K562 (cell line): Measurements from ENCODE around the gene ELOVL5. TPM values are rescaled to one million over a fixed set of nuclear protein-coding genes. Genes with fewer than 3 reads are reported as not detected.
A peak's percentile ranks its signal among the peaks of the same experiment; 100 is the strongest.

ENCODE experiments used
- ATAC-seq: fragments of 200-7000 bp; cut with Tn5 transposase; 3 replicates; pipeline ENCODE4 v1.9.1; 2020; ENCODE audit warnings: moderate library complexity
- BruUV-seq: library from RNA; stranded (reverse); fragments of 400-500 nt; replicated peaks from 2 replicates; lab custom pipeline; 2021; lab: Mats Ljungman, UMichigan
- CTCF ChIA-PET: fragments of 300-600 bp; formaldehyde crosslinking; extraction: SDS; loops from one replicate; lab custom pipeline; 2021; ENCODE audit warnings: low intra/inter-chr PET ratio; lab: Yijun Ruan, JAX
- POLR2A ChIA-PET: fragments of 300-600, 350-650 bp; sonication (Branson Sonifier 250); formaldehyde crosslinking; extraction: SDS; loops from one replicate; lab custom pipeline; 2021; ENCODE audit warnings: antibody characterized with exemption, inconsistent platforms; lab: Yijun Ruan, JAX
- DNase-seq, 4 experiments: peaks; one replicate each; pipeline versions ENCODE4 v3.0.0 to v3.0.0-alpha.2; 2011 to 2018; ENCODE audit warnings: low spot score in 3 of 4, mixed read lengths in 3 of 4; ENCODE audit errors: extremely low read depth in 1 of 4
- FAIRE-seq: peaks from 2 replicates; lab custom pipeline; 2011; peaks lifted over from hg19 to GRCh38; lab: Jason Lieb, UNC
- H2AFZ ChIP-seq: 2 replicates; pipeline ENCODE4 v1.6.0; 2011; ENCODE audit warnings: low read depth, low read length, control low read depth, inconsistent platforms
- H3K27ac ChIP-seq: fragments of 200-600 bp; 3 replicates; pipeline ENCODE4 v1.8.0; 2011; ENCODE audit warnings: low read depth, mild to moderate bottlenecking, control low read depth, inconsistent platforms, low read length, moderate library complexity, mixed read lengths; ENCODE audit errors: extremely low read depth
- H3K27me3 ChIP-seq, 2 experiments: fragments of 300-600 bp in 1 of 2; 2 replicates in 1 of 2; 3 replicates in 1 of 2; pipeline versions ENCODE4 v1.6.0 to v1.8.0; 2011; ENCODE audit warnings: inconsistent platforms in 2 of 2, low read length in 2 of 2, mild to moderate bottlenecking in 1 of 2, mixed read lengths in 1 of 2, moderate library complexity in 1 of 2; ENCODE audit not compliant: control insufficient read depth in 2 of 2, insufficient read depth in 2 of 2
- H3K36me3 ChIP-seq: fragments of 300-600 bp; 3 replicates; pipeline ENCODE4 v1.8.0; 2011; ENCODE audit warnings: mild to moderate bottlenecking, low read length, inconsistent platforms; ENCODE audit not compliant: control insufficient read depth, insufficient read depth
- H3K4me1 ChIP-seq, 2 experiments: fragments of 200-600 bp in 1 of 2; replicated peaks in 1 of 2; 2 replicates in 1 of 2; 3 replicates in 1 of 2; pipeline versions ENCODE4 v1.5.1 to v1.8.0; 2011; ENCODE audit warnings: inconsistent platforms in 2 of 2, low read length in 2 of 2, mild to moderate bottlenecking in 1 of 2, mixed read lengths in 1 of 2, moderate library complexity in 1 of 2; ENCODE audit not compliant: control insufficient read depth in 2 of 2, insufficient read depth in 2 of 2
- H3K4me2 ChIP-seq: 2 replicates; pipeline ENCODE4 v1.6.1; 2011; ENCODE audit warnings: low read length, control low read depth, inconsistent platforms, mixed read lengths; ENCODE audit not compliant: insufficient read depth
- H3K4me3 ChIP-seq: fragments of 200-600 bp; sonication (generic), shearing (Covaris generic); 2 replicates; pipeline ENCODE4 v1.5.1; 2016; ENCODE audit warnings: control low read depth, inconsistent platforms
- H3K79me2 ChIP-seq: fragments of 200-600 bp; 3 replicates; pipeline ENCODE4 v1.8.0; 2011; ENCODE audit warnings: low read length, inconsistent platforms; ENCODE audit not compliant: control insufficient read depth, insufficient read depth
- H3K9ac ChIP-seq, 2 experiments: 2 replicates each; pipeline versions ENCODE4 v1.6.0 to v1.6.1; 2011; ENCODE audit warnings: low read depth in 2 of 2, low read length in 2 of 2, control low read depth in 1 of 2, inconsistent platforms in 1 of 2, mild to moderate bottlenecking in 1 of 2, mixed read lengths in 1 of 2; ENCODE audit not compliant: insufficient read depth in 1 of 2
- H3K9me1 ChIP-seq: one replicate; pipeline ENCODE4 v1.6.0; 2011; ENCODE audit warnings: inconsistent platforms, mild to moderate bottlenecking, low read length, moderate library complexity; ENCODE audit not compliant: control insufficient read depth, insufficient read depth
- H3K9me3 ChIP-seq: replicated peaks from 2 replicates; pipeline ENCODE4 v1.5.1; 2011; ENCODE audit warnings: low read depth, low read length, inconsistent platforms; ENCODE audit not compliant: control insufficient read depth, insufficient read depth
- H4K20me1 ChIP-seq: replicated peaks from 2 replicates; pipeline ENCODE4 v1.6.1; 2011; ENCODE audit warnings: low read length, inconsistent platforms, mixed read lengths; ENCODE audit not compliant: control insufficient read depth, insufficient read depth
- EP300 ChIP-seq: IDR thresholded peaks from 2 replicates; pipeline ENCODE4 v1.6.1; 2012; ENCODE audit warnings: low read length, improper control_type of control experiment
- FOXK2 ChIP-seq, 2 experiments: fragments of 450-650 bp; IDR thresholded peaks in 1 of 2; conservative IDR thresholded peaks in 1 of 2; 2 replicates each; pipeline ENCODE4 v1.6.1; 2016; ENCODE audit warnings: low read depth in 2 of 2, mild to moderate bottlenecking in 1 of 2
- HCFC1 ChIP-seq: IDR thresholded peaks from 2 replicates; pipeline ENCODE4 v1.6.1; 2012; ENCODE audit warnings: low read depth, low read length, improper control_type of control experiment
- MTA1 ChIP-seq: fragments of 450-650 bp; IDR thresholded peaks from 2 replicates; pipeline ENCODE4 v1.6.1; 2017; ENCODE audit warnings: borderline replicate concordance
- RBM39 ChIP-seq: fragments of 200-400 bp; formaldehyde crosslinking; optimal IDR thresholded peaks from 2 replicates; pipeline ENCODE3; 2018; ENCODE audit warnings: low read depth, low read length
- SMARCC2 ChIP-seq: fragments of 450-650 bp; IDR thresholded peaks from 2 replicates; pipeline ENCODE4 v1.6.1; 2017; ENCODE audit warnings: antibody characterized with exemption, moderate library complexity, mild to moderate bottlenecking, low read depth
- STAT5A ChIP-seq: IDR thresholded peaks from 2 replicates; pipeline ENCODE4 v1.6.1; 2012; ENCODE audit warnings: low read length, inconsistent platforms, borderline replicate concordance
- UBTF ChIP-seq, 2 experiments: IDR thresholded peaks; 2 replicates each; pipeline ENCODE4 v1.6.1; 2012; ENCODE audit warnings: improper control_type of control experiment in 2 of 2, low read depth in 2 of 2, low read length in 2 of 2, borderline replicate concordance in 1 of 2
- ZNF217 ChIP-seq: sonication (generic); formaldehyde crosslinking; IDR thresholded peaks from 2 replicates; pipeline ENCODE4 v1.8.0; 2022; ENCODE audit warnings: mild to moderate bottlenecking, missing genetic modification reagents
- ZNF444 ChIP-seq: fragments of 250-450 bp; sonication (Bioruptor Pico); IDR thresholded peaks from 2 replicates; pipeline ENCODE4 v1.4.0; 2020; ENCODE audit warnings: mild to moderate bottlenecking, moderate library complexity
- ZNF639 ChIP-seq, 2 experiments: fragments of 200-800 bp in 1 of 2; sonication (Bioruptor generic) in 1 of 2; sonication (generic) in 1 of 2; formaldehyde crosslinking in 1 of 2; IDR thresholded peaks in 1 of 2; conservative IDR thresholded peaks in 1 of 2; 2 replicates each; pipeline versions ENCODE4 v1.5.0 to v1.6.1; 2016 to 2020; ENCODE audit warnings: missing compliant biosample characterization in 1 of 2, missing genetic modification characterization in 1 of 2, missing genetic modification reagents in 1 of 2
- ZNF764 ChIP-seq: fragments of 250-450 bp; sonication (Bioruptor Pico); IDR thresholded peaks from 2 replicates; pipeline ENCODE4 v1.4.0; 2020; ENCODE audit warnings: low read depth, mild to moderate bottlenecking, moderate library complexity
- WGBS: fragments of 100-300 bp; shearing (Covaris generic); methylation state at CpG from one replicate; pipeline ENCODE4 v1.1.6; 2016; ENCODE audit warnings: low coverage, mixed read lengths; ENCODE audit not compliant: insufficient coverage; ENCODE audit errors: missing lambda C conversion rate; 5-methylcytosine and 5-hydroxymethylcytosine counted together
- in situ Hi-C: fragments of 300-500 bp; cut with MboI; formaldehyde crosslinking; loops from 4 replicates; pipeline ENCODE4 v1.15.0; 2018; ENCODE audit warnings: inconsistent platforms, mixed read lengths
- intact Hi-C: fragments of 100-400 bp; cut with micrococcal nuclease; formaldehyde crosslinking; loops from 2 replicates; pipeline ENCODE4 v1.14.2; 2022
- polyA plus RNA-seq, 8 experiments: library from polyadenylated mRNA; depleted of rRNA in 4 of 8; stranded (reverse) in 5 of 8; unstranded in 3 of 8; fragments of >200 nt; fragmentation: Nextera tagmentation in 2 of 8; fragmentation: Illumina TruSeq in 1 of 8; extraction: Ambion mirVana in 2 of 8; extraction: Trizol in 1 of 8; gene quantifications; 2 replicates each; pipeline versions ENCODE4 v1.2.1 to v1.2.3, GENCODE V29; 2011 to 2014; ENCODE audit warnings: inconsistent platforms in 1 of 8, missing spikeins in 1 of 8
- total RNA-seq, 7 experiments: library from RNA; depleted of rRNA in 6 of 7; stranded (reverse); fragments of >200 nt in 6 of 7; fragmentation: Illumina TruSeq in 2 of 7; extraction: Trizol in 2 of 7; gene quantifications; 2 replicates each; pipeline versions ENCODE4 v1.2.1 to v1.2.3, GENCODE V29; 2011 to 2021; ENCODE audit warnings: low replicate concordance in 1 of 7
- TF ChIP-seq, protein P1 (sequence below): fragments of 250-450 bp; sonication (Bioruptor Pico); IDR thresholded peaks from 2 replicates; pipeline ENCODE4 v1.5.0; 2022; ENCODE audit warnings: mild to moderate bottlenecking
- TF ChIP-seq, protein P2 (sequence below): sonication (generic); formaldehyde crosslinking; IDR thresholded peaks from 2 replicates; pipeline ENCODE4 v1.8.0; 2023; ENCODE audit warnings: mild to moderate bottlenecking, missing genetic modification reagents

ELOVL5 gene
- total and polyA plus RNA-seq, 9 of the 15 experiments (the other 6 are each of a cell fraction or from before 2014, with no cell fraction given), result 70.6 to 245 (median 132) TPM

- intact Hi-C loops (no loop called here), in situ Hi-C loops (no loop called here)
- Histone ChIP-seq H3K79me2 (no peaks in the 10 kb centered on the region), H3K9me1 (no peaks in the 10 kb centered on the region), H3K27me3 (no peaks in the 10 kb centered on the region), H3K4me2 (no peak overlapping the region), H3K27ac (no peak overlapping the region), H2AFZ (no peak overlapping the region), H3K9ac (no peak overlapping the region), H3K4me1 (no peaks in the 10 kb centered on the region), H3K9me3 (no peaks in the 10 kb centered on the region), H3K4me3 (no peak overlapping the region), H3K36me3 (no peaks in the 10 kb centered on the region), H4K20me1 (no peaks in the 10 kb centered on the region)
- CTCF ChIA-PET, result no interaction called here
- DNase-seq (no peak), ATAC-seq (peak; percentile 35; the same call in 1 of the 3 replicates), FAIRE-seq (peak; percentile 6)
- 52% methylated on average over 8 of the region's 8 CpGs for WGBS
- TF ChIP-seq STAT5A (no peak), ZNF764 (CRISPR knock-in tag) (no peak), ZNF444 (CRISPR knock-in tag) (no peak), UBTF (IDR thresholded peaks at IDR 0.05; ENCODE audit: borderline replicate concordance in 1 of 2, low read depth in 2 of 2, low read length in 2 of 2) (no peak), MTA1 (no peak), EP300 (no peak), ZNF217 (CRISPR knock-in tag) (no peak), ZNF639 (CRISPR knock-in tag; conservative IDR thresholded peaks at IDR 0.05 in 1 of 2, IDR thresholded peaks at IDR 0.05 in 1 of 2) (no peak), FOXK2 (conservative IDR thresholded peaks at IDR 0.05 in 1 of 2, IDR thresholded peaks at IDR 0.05 in 1 of 2; ENCODE audit: low read depth in 2 of 2) (no peak), HCFC1 (no peak), RBM39 (no peak), SMARCC2 (no peak)
- TF ChIP-seq, protein P1, sequence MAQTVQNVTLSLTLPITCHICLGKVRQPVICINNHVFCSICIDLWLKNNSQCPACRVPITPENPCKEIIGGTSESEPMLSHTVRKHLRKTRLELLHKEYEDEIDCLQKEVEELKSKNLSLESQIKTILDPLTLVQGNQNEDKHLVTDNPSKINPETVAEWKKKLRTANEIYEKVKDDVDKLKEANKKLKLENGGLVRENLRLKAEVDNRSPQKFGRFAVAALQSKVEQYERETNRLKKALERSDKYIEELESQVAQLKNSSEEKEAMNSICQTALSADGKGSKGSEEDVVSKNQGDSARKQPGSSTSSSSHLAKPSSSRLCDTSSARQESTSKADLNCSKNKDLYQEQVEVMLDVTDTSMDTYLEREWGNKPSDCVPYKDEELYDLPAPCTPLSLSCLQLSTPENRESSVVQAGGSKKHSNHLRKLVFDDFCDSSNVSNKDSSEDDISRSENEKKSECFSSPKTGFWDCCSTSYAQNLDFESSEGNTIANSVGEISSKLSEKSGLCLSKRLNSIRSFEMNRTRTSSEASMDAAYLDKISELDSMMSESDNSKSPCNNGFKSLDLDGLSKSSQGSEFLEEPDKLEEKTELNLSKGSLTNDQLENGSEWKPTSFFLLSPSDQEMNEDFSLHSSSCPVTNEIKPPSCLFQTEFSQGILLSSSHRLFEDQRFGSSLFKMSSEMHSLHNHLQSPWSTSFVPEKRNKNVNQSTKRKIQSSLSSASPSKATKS (CRISPR knock-in tag), result no peak
- TF ChIP-seq, protein P2, sequence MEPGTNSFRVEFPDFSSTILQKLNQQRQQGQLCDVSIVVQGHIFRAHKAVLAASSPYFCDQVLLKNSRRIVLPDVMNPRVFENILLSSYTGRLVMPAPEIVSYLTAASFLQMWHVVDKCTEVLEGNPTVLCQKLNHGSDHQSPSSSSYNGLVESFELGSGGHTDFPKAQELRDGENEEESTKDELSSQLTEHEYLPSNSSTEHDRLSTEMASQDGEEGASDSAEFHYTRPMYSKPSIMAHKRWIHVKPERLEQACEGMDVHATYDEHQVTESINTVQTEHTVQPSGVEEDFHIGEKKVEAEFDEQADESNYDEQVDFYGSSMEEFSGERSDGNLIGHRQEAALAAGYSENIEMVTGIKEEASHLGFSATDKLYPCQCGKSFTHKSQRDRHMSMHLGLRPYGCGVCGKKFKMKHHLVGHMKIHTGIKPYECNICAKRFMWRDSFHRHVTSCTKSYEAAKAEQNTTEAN, result no peak
- POLR2A ChIA-PET, result no interaction called here
- no TSS peak for BruUV-seq
Measured at GRCh38 chr6:53250176-53251032, 98.3 kb downstream of the ELOVL5 start.
